K562 (cell line): ENCODE data around the gene KCNAB1. TPM values are rescaled to one million over a fixed set of nuclear protein-coding genes. Genes with fewer than 3 reads are reported as not detected.

Experiments
- ATAC-seq: fragments of 200-7000 bp; cut with Tn5 transposase; 3 replicates; pipeline ENCODE4 v1.9.1; 2020; ENCODE audit warnings: moderate library complexity
- BruUV-seq: library from RNA; stranded (reverse); fragments of 400-500 nt; replicated peaks from 2 replicates; lab custom pipeline; 2021; lab: Mats Ljungman, UMichigan
- CTCF ChIA-PET: fragments of 300-600 bp; formaldehyde crosslinking; extraction: SDS; loops from one replicate; lab custom pipeline; 2021; ENCODE audit warnings: low intra/inter-chr PET ratio; lab: Yijun Ruan, JAX
- POLR2A ChIA-PET: fragments of 300-600, 350-650 bp; sonication (Branson Sonifier 250); formaldehyde crosslinking; extraction: SDS; loops from one replicate; lab custom pipeline; 2021; ENCODE audit warnings: antibody characterized with exemption, inconsistent platforms; lab: Yijun Ruan, JAX
- DNase-seq, 4 experiments: peaks; one replicate each; pipeline versions ENCODE4 v3.0.0 to v3.0.0-alpha.2; 2011 to 2018; ENCODE audit warnings: low spot score in 3 of 4, mixed read lengths in 3 of 4; ENCODE audit errors: extremely low read depth in 1 of 4
- FAIRE-seq: peaks from 2 replicates; lab custom pipeline; 2011; peaks lifted over from hg19 to GRCh38; lab: Jason Lieb, UNC
- H2AFZ ChIP-seq: 2 replicates; pipeline ENCODE4 v1.6.0; 2011; ENCODE audit warnings: low read depth, low read length, control low read depth, inconsistent platforms
- H3K27ac ChIP-seq: fragments of 200-600 bp; 3 replicates; pipeline ENCODE4 v1.8.0; 2011; ENCODE audit warnings: low read depth, mild to moderate bottlenecking, control low read depth, inconsistent platforms, low read length, moderate library complexity, mixed read lengths; ENCODE audit errors: extremely low read depth
- H3K27me3 ChIP-seq, 2 experiments: fragments of 300-600 bp in 1 of 2; 2 replicates in 1 of 2; 3 replicates in 1 of 2; pipeline versions ENCODE4 v1.6.0 to v1.8.0; 2011; ENCODE audit warnings: inconsistent platforms in 2 of 2, low read length in 2 of 2, mild to moderate bottlenecking in 1 of 2, mixed read lengths in 1 of 2, moderate library complexity in 1 of 2; ENCODE audit not compliant: control insufficient read depth in 2 of 2, insufficient read depth in 2 of 2
- H3K36me3 ChIP-seq: fragments of 300-600 bp; 3 replicates; pipeline ENCODE4 v1.8.0; 2011; ENCODE audit warnings: mild to moderate bottlenecking, low read length, inconsistent platforms; ENCODE audit not compliant: control insufficient read depth, insufficient read depth
- H3K4me1 ChIP-seq, 2 experiments: fragments of 200-600 bp in 1 of 2; replicated peaks in 1 of 2; 2 replicates in 1 of 2; 3 replicates in 1 of 2; pipeline versions ENCODE4 v1.5.1 to v1.8.0; 2011; ENCODE audit warnings: inconsistent platforms in 2 of 2, low read length in 2 of 2, mild to moderate bottlenecking in 1 of 2, mixed read lengths in 1 of 2, moderate library complexity in 1 of 2; ENCODE audit not compliant: control insufficient read depth in 2 of 2, insufficient read depth in 2 of 2
- H3K4me2 ChIP-seq: 2 replicates; pipeline ENCODE4 v1.6.1; 2011; ENCODE audit warnings: low read length, control low read depth, inconsistent platforms, mixed read lengths; ENCODE audit not compliant: insufficient read depth
- H3K4me3 ChIP-seq: fragments of 200-600 bp; sonication (generic), shearing (Covaris generic); 2 replicates; pipeline ENCODE4 v1.5.1; 2016; ENCODE audit warnings: control low read depth, inconsistent platforms
- H3K79me2 ChIP-seq: fragments of 200-600 bp; 3 replicates; pipeline ENCODE4 v1.8.0; 2011; ENCODE audit warnings: low read length, inconsistent platforms; ENCODE audit not compliant: control insufficient read depth, insufficient read depth
- H3K9ac ChIP-seq, 2 experiments: 2 replicates each; pipeline versions ENCODE4 v1.6.0 to v1.6.1; 2011; ENCODE audit warnings: low read depth in 2 of 2, low read length in 2 of 2, control low read depth in 1 of 2, inconsistent platforms in 1 of 2, mild to moderate bottlenecking in 1 of 2, mixed read lengths in 1 of 2; ENCODE audit not compliant: insufficient read depth in 1 of 2
- H3K9me1 ChIP-seq: one replicate; pipeline ENCODE4 v1.6.0; 2011; ENCODE audit warnings: inconsistent platforms, mild to moderate bottlenecking, low read length, moderate library complexity; ENCODE audit not compliant: control insufficient read depth, insufficient read depth
- H3K9me3 ChIP-seq: replicated peaks from 2 replicates; pipeline ENCODE4 v1.5.1; 2011; ENCODE audit warnings: low read depth, low read length, inconsistent platforms; ENCODE audit not compliant: control insufficient read depth, insufficient read depth
- H4K20me1 ChIP-seq: replicated peaks from 2 replicates; pipeline ENCODE4 v1.6.1; 2011; ENCODE audit warnings: low read length, inconsistent platforms, mixed read lengths; ENCODE audit not compliant: control insufficient read depth, insufficient read depth
- ATF3 ChIP-seq, 2 experiments: fragments of 450-650 bp in 1 of 2; sonication (generic) in 1 of 2; formaldehyde crosslinking in 1 of 2; IDR thresholded peaks in 1 of 2; conservative IDR thresholded peaks in 1 of 2; 2 replicates each; pipeline versions ENCODE4 v1.6.1 to v1.8.1; 2016 to 2023; ENCODE audit warnings: mild to moderate bottlenecking in 2 of 2, moderate library complexity in 2 of 2, inconsistent platforms in 1 of 2, missing genetic modification reagents in 1 of 2
- FOSL1 ChIP-seq: fragments of 200-800 bp; sonication (Bioruptor generic); conservative IDR thresholded peaks from 2 replicates; pipeline ENCODE4 v1.6.1; 2016; ENCODE audit warnings: missing genetic modification characterization, missing compliant biosample characterization
- OTX1 ChIP-seq: fragments of 450-650 bp; formaldehyde crosslinking; IDR thresholded peaks from 2 replicates; pipeline ENCODE4 v1.4.0; 2022; ENCODE audit warnings: mild to moderate bottlenecking
- WGBS: fragments of 100-300 bp; shearing (Covaris generic); methylation state at CpG from one replicate; pipeline ENCODE4 v1.1.6; 2016; ENCODE audit warnings: low coverage, mixed read lengths; ENCODE audit not compliant: insufficient coverage; ENCODE audit errors: missing lambda C conversion rate; 5-methylcytosine and 5-hydroxymethylcytosine counted together
- in situ Hi-C: fragments of 300-500 bp; cut with MboI; formaldehyde crosslinking; loops from 4 replicates; pipeline ENCODE4 v1.15.0; 2018; ENCODE audit warnings: inconsistent platforms, mixed read lengths
- intact Hi-C: fragments of 100-400 bp; cut with micrococcal nuclease; formaldehyde crosslinking; loops from 2 replicates; pipeline ENCODE4 v1.14.2; 2022
- polyA plus RNA-seq, 8 experiments: library from polyadenylated mRNA; depleted of rRNA in 4 of 8; stranded (reverse) in 5 of 8; unstranded in 3 of 8; fragments of >200 nt; fragmentation: Nextera tagmentation in 2 of 8; fragmentation: Illumina TruSeq in 1 of 8; extraction: Ambion mirVana in 2 of 8; extraction: Trizol in 1 of 8; gene quantifications; 2 replicates each; pipeline versions ENCODE4 v1.2.1 to v1.2.3, GENCODE V29; 2011 to 2014; ENCODE audit warnings: inconsistent platforms in 1 of 8, missing spikeins in 1 of 8
- total RNA-seq, 7 experiments: library from RNA; depleted of rRNA in 6 of 7; stranded (reverse); fragments of >200 nt in 6 of 7; fragmentation: Illumina TruSeq in 2 of 7; extraction: Trizol in 2 of 7; gene quantifications; 2 replicates each; pipeline versions ENCODE4 v1.2.1 to v1.2.3, GENCODE V29; 2011 to 2021; ENCODE audit warnings: low replicate concordance in 1 of 7
- TF ChIP-seq, protein P1 (sequence below): fragments of 450-650 bp; IDR thresholded peaks from 2 replicates; pipeline ENCODE4 v1.6.1; 2016

The KCNAB1 gene
- total and polyA plus RNA-seq, 9 of the 15 experiments (the other 6 are each of a cell fraction or from before 2014, with no cell fraction given), result 0.14 to 1.2 (median 0.51) TPM

- intact Hi-C loops, result no loop called here
- TF ChIP-seq OTX1 (CRISPR knock-in tag) (no peak), FOSL1 (tag) (peak; percentile 54), ATF3 (IDR thresholded peaks at IDR 0.05) (peak; percentile 74), ATF3 (CRISPR knock-in tag; conservative IDR thresholded peaks at IDR 0.05) (no peak)
- TF ChIP-seq, protein P1, sequence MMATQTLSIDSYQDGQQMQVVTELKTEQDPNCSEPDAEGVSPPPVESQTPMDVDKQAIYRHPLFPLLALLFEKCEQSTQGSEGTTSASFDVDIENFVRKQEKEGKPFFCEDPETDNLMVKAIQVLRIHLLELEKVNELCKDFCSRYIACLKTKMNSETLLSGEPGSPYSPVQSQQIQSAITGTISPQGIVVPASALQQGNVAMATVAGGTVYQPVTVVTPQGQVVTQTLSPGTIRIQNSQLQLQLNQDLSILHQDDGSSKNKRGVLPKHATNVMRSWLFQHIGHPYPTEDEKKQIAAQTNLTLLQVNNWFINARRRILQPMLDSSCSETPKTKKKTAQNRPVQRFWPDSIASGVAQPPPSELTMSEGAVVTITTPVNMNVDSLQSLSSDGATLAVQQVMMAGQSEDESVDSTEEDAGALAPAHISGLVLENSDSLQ, result 0 out of 2 replicates have a peak, but pooled peaks have one; percentile 69
- TF ChIP-seq, all 486 proteins: peak for 3
- no TSS peak for BruUV-seq
- Histone ChIP-seq H3K4me2 (no peak overlapping the region), H2AFZ (no peak overlapping the region), H3K4me1 (peaks cover 0 to 3% of the 10 kb centered on the region in 2 experiments; a peak in 1 of 5 replicates), H3K27ac (no peak overlapping the region), H3K9ac (no peak overlapping the region), H3K9me1 (no peaks in the 10 kb centered on the region), H3K9me3 (no peaks in the 10 kb centered on the region), H4K20me1 (no peaks in the 10 kb centered on the region), H3K79me2 (no peaks in the 10 kb centered on the region), H3K36me3 (no peaks in the 10 kb centered on the region), H3K27me3 (peaks cover 7 to 16% of the 10 kb centered on the region in 2 experiments; a peak in 3 of 5 replicates), H3K4me3 (no peak overlapping the region)
- no peak for DNase-seq
- in situ Hi-C loops, result no loop called here
- ChIA-PET CTCF (no interaction called here), POLR2A (interaction anchor here (0.6 kb wide), 1 partner anchor 173 kb away, joined by 4 read pairs; no protein-coding TSS in a partner anchor)
- ATAC-seq, result no peak
- no peak for FAIRE-seq
- WGBS, result 0% methylated on average over 2 of the region's 2 CpGs
These were observed 61.1 kb downstream of the KCNAB1 start for GRCh38 chr3:156181509-156181908.
